Stimulated activated CD4-positive, alpha-beta T cell treated with anti-CD3 and anti-CD28 coated beads, Interleukin-15, amount 100 ng/mL, for 48 hours (primary cell): ENCODE measurements around the gene FRG1.
"Not testable (repeated sequence)": the region's sequence is repeated elsewhere in the genome, so short reads cannot be mapped to it uniquely, and the experiment has no call there.

Source experiments
- DNase-seq, 2 donors: peaks; one replicate each; pipeline ENCODE4 v3.0.0-alpha.2; 2020; ENCODE audit warnings: low read depth in 2 of 2

Gene FRG1

GRCh38 chr4:189940178-189941004, at the start of gene FRG1:
FRG1 (plus strand) TSS chr4:189940872; CDS start chr4:189941010, 138 bp downstream.
- DNase-seq = peak; percentile 90 to 92

GRCh38 chr4:189897667-189898066, 43.0 kb upstream of the FRG1 start:
- no peak for DNase-seq

GRCh38 chr4:189899481-189900015, 41.1 kb upstream of the FRG1 start:
- DNase-seq = not testable (repeated sequence)

DNA sequence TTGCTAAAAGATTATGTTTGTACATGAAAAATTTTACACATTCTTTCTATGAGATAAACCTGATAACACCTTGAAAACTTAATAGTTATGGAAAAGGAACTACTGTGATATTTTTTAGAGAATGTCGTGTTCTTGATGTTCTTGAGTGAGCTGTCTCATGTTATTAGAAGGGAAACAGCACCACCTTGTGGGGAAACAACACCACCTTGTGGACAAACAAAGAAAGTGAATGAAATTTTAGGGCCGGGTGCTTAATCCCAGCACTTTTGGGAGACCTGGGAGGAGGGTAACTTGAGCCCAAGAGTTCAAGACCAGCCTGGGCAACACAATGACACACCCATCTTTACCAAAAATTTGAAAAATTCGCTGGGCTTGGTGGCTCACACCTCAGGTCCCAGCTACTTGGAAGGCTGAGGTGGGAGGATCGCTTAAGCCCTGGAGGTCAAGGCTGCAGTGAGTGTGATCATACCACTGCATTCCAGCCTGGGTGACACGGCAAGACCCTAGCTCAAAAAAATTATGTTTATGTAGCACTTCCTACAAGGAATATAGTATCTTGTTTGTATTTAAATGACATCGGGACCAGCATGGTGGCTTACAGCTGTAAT, 36.1 kb upstream of the FRG1 start:
- peak; percentile 5 to 28 for DNase-seq

DNA sequence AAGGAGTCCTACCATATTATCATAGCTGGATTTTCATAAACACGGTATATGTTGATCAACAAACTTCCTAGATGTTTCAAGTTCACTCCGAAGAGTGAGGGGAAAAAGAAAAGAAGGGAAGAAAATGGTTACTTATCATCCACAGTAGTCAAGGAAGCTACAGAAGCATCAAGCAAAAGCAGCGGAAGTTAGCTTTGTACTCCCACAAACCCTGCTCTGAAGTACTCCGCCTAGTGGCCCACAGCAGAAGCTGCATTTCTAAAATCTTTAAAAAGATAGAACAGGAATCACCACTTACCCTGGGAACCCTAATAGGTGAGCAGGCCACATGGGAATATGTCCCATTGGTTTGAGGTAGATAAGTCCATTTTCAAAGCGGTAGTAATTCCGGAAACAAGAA, 28.5 kb upstream of the FRG1 start:
- DNase-seq = no peak

DNA sequence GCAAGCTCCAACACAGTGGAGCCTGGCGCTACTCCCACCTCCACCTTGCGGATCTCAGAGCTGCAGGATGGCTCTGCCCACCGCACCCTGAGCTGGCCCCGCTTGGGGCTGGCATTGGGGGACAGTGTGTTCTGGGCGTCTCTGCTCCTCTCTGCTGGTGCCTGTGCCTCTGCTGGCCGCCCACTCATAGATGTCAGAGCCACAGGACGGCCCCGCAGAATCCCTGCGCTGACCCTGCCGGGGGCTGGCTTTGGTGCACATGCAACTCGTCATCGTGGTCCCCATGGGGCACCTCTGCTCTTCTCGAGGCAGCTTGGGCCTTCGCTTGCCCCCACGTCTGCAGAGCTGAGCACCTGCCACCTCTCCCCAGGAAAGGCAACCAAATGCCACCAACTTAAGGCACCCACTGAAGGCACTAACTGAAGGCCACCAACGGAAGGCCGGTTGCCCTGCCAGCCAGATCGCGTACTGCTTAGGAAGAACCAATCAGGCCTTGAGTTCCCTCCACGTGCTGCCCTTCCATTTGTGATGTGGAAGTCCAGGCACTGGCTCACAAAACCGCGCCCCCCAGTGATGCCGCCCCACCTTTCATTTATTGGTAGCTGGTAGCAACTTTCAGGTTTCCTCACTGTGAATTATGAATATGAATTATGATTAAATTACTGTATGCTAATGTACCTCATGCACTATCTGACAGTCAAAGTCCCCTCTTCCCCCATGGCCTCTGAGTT, 23.3 kb upstream of the FRG1 start:
- DNase-seq = no peak

DNA sequence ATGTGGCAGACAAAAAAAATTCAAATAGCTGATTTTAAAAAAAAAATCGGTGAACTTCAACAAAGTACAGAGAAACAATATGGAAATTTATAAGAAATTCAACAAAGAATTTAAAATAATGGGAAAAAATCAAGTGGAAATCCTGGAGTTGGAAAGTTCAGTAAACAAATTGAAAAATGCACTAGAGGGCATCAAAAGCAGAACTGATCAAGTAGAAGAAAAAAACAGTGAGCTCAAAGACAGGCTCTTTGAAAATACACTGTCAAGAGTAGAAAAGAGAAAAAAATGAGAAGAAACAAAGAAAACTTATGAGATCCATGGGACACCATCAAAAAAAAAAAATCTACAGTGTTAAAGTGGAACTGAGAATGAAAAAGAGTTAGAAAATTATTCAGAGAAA, 19.6 kb upstream of the FRG1 start:
- DNase-seq = no peak

DNA sequence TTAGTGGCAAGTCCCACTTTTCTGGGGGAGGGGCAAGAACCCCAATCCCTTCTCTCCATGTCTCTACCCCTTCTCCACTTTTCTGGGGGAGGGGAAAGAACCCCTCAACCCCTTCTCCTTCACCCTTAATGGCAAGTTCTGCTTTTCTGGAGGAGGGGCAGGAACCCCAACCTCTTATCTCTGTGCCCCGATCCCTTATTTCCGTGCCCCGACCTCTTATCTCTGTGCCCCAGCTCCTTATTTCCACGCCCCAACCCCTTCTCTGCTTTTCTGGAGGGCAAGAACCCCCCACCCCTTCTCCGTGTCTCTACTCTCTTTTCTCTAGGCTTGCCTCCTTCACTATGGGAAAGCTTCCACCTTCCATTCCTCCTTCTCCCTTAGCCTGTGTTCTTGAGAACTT, 13.9 kb upstream of the FRG1 start:
- DNase-seq = not testable (repeated sequence)

GRCh38 chr4:189941005-189941450, 356 bp downstream of the FRG1 start:
- DNase-seq = peak in 1 of 2 donors; percentile 13

- DNase-seq = not testable (repeated sequence)
Measured at GRCh38 chr4:189942412-189942811, 1.7 kb downstream of the FRG1 start.

DNA sequence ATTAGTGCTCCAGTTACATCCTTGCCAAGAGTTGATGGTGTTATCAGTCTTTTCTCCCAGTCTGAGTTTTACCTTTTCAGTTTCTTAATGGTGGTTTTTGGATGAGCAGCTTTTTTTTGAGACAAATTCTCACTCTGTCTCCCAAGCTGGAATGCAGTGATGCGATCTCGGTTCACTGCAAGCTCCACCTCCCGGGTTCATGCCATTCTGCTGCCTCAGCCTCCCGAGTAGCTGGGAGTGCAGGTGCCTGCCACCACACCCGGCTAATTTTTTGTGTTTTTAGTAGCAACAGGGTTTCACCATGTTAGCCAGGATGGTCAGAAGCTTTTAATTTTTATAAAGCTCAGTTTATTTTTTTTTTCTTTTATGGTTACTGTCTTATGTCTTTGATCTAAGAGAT, 3.4 kb downstream of the FRG1 start:
- not testable (repeated sequence) for DNase-seq

DNA sequence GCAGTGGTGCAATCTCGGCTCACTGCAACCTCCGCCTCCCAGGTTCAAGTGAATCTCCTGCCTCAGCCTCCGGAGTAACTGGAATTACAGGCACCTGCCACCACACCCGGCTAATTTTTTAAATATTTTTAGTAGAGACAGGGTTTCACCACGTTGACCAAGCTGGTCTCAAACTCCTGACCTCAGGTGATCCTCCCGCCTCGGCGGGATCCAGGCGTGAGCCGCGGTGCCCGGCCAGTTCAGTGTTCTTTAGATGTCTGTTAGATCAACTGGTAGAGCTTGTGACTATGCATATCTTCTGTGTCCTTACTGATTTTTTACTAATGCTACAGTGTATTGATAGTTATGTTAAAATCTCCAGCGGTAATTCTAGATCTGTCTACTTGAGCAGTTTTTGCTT, 6.2 kb downstream of the FRG1 start:
- not testable (repeated sequence) for DNase-seq

- DNase-seq = not testable (repeated sequence)
Measured at GRCh38 chr4:189948486-189948885, 7.8 kb downstream of the FRG1 start.

DNA sequence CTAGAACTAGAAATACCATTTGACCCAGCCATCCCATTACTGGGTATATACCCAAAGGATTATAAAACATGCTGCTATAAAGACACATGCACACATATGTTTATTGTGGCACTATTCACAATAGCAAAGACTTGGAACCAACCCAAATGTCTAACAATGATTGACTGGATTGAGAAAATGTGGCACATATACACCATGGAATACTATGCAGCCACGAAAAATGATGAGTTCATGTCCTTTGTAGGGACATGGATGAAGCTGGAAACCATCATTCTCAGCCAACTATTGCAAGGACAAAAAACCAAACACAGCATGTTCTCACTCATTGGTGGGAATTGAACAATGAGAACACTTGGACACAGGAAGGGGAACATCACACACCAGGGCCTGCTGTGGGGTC, 28.6 kb downstream of the FRG1 start:
- not testable (repeated sequence) for DNase-seq

- DNase-seq = no peak
Measured at GRCh38 chr4:189973646-189974045, 33.0 kb downstream of the FRG1 start.

DNA sequence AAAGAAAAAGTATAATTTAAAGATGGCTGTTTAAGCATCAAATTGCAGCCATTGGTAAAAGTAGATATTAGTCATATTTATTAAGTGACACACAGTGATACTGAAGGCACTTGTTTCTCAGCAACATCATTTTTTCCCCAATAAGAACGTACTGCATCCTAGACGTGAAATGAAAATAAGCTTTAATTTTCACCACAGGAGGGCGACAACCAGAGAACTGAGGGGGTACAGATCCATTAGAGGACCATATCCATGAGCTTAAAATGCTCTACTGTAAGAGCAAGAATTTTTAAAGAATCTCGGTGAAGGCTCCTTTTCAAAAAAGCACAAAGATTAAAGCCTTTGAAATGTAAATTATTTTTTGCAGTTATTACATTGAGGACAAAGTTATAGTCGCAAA, 33.4 kb downstream of the FRG1 start:
- no peak for DNase-seq

GRCh38 chr4:189979196-189980047, 38.8 kb downstream of the FRG1 start:
- no peak for DNase-seq

DNA sequence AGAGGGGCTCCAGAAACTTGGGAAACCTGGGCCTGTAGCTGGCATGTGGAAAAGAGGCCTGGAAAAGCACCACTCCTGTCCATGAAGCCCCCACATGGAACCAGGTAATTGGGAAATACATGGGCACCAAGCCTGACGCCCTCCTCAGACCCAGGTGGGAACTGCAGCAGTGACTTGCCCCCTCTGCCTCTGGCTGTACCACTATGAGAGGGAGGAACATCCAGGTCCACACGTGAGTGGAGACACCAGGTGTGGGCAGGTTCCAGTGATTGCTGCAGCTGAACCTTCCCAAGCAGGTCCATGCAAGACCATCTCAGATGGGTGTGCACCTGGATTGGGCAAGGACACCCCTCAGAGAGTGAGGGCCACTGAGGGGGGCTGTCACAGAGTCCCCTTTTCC, 39.6 kb downstream of the FRG1 start:
- DNase-seq = not testable (repeated sequence)

- no peak for DNase-seq
Measured at GRCh38 chr4:189981970-189982369, 41.3 kb downstream of the FRG1 start.

GRCh38 chr4:189983916-189984526, 43.3 kb downstream of the FRG1 start:
- DNase-seq = not testable (repeated sequence)

DNA sequence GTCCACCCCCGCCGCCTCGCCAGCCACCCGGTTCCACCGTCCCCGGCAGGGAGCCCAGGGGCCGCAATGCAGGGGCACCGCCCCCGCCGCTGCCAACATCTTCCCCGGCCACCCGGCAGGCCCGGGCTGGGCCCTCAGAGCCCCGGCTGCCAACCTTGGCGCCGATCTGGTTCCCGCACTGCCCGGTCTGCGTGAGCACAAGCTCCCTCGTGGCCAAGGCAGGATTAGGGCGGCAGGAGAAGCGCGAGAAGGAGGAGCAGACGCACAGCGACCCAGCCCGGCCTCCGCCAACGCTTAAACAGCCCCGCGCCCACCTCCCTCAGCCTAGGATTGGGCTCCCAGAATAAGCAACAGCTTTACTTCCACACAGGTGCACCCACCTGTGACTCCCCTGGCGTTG, 44.0 kb downstream of the FRG1 start:
- not testable (repeated sequence) for DNase-seq
